Stomach (tissue), 4 donors: ENCODE measurements around the gene TCIRG1.

ENCODE experiments used
- CTCF ChIP-seq, 7 experiments: fragments of 450-650 bp in 4 of 7; fragments of 200-600 bp in 3 of 7; sonication (generic) in 3 of 7; IDR thresholded peaks; one replicate each; pipeline ENCODE4 v1.5.1; 2016 to 2019; ENCODE audit warnings: antibody characterized with exemption in 7 of 7, control low read depth in 2 of 7, mild to moderate bottlenecking in 1 of 7
- POLR2A ChIP-seq, 4 donors: fragments of 450-650 bp; IDR thresholded peaks; one replicate each; pipeline ENCODE4 v1.6.1; 2016; ENCODE audit warnings: antibody characterized with exemption in 4 of 4, control low read depth in 2 of 4, mild to moderate bottlenecking in 1 of 4, moderate library complexity in 1 of 4
- POLR2AphosphoS5 ChIP-seq, 3 donors: sonication (generic); formaldehyde crosslinking; IDR thresholded peaks; one replicate each; pipeline ENCODE4 v1.6.1; 2016; ENCODE audit warnings: antibody characterized with exemption in 3 of 3

GRCh38 chr11:68035266-68035876 lies 3.5 kb upstream of the TCIRG1 start:
- no peak for TF ChIP-seq POLR2AphosphoS5 (IDR thresholded peaks at IDR 0.05)
- no peak for TF ChIP-seq POLR2A (IDR thresholded peaks at IDR 0.05)
- TF ChIP-seq CTCF (IDR thresholded peaks at IDR 0.05) = no peak
